HepG2 (cell line): ENCODE data around the gene CHCHD5. TPM values are rescaled to one million over a fixed set of nuclear protein-coding genes. Genes with fewer than 3 reads are reported as not detected.

Experiments used
- DNMT3B ChIP-seq: conservative IDR thresholded peaks from 2 replicates; pipeline ENCODE4 v1.6.1; 2016; ENCODE audit warnings: missing biosample characterization, control low read depth
- ELK4 ChIP-seq: sonication (generic); formaldehyde crosslinking; IDR thresholded peaks from 2 replicates; pipeline ENCODE4 v1.9.0; 2021; ENCODE audit warnings: missing genetic modification reagents, borderline replicate concordance
- HNRNPUL1 ChIP-seq: fragments of 200-400 bp; formaldehyde crosslinking; IDR thresholded peaks from 2 replicates; pipeline ENCODE4 v1.6.1; 2017; ENCODE audit warnings: low read depth, mild to moderate bottlenecking, low read length, moderate library complexity
- IRX3 ChIP-seq: sonication (generic); formaldehyde crosslinking; IDR thresholded peaks from 2 replicates; pipeline ENCODE4 v1.8.1; 2023; ENCODE audit warnings: mild to moderate bottlenecking, low read depth, missing genetic modification reagents, borderline replicate concordance
- KDM5B ChIP-seq: sonication (generic); formaldehyde crosslinking; IDR thresholded peaks from 2 replicates; pipeline ENCODE4 v1.4.0; 2020; ENCODE audit warnings: missing genetic modification reagents, mild to moderate bottlenecking, borderline replicate concordance
- KLF15 ChIP-seq: sonication (generic); formaldehyde crosslinking; IDR thresholded peaks from 2 replicates; pipeline ENCODE4 v1.8.1; 2023; ENCODE audit warnings: borderline replicate concordance, mild to moderate bottlenecking, inconsistent platforms, missing genetic modification reagents, mixed read lengths
- NFKBIZ ChIP-seq: IDR thresholded peaks from 2 replicates; pipeline ENCODE4 v1.6.1; 2018; ENCODE audit warnings: missing genetic modification reagents, missing compliant biosample characterization
- RNF2 ChIP-seq: fragments of 450-650 bp; conservative IDR thresholded peaks from 2 replicates; pipeline ENCODE4 v1.6.1; 2016; ENCODE audit warnings: low read depth
- TBX3 ChIP-seq: fragments of 450-650 bp; IDR thresholded peaks from 2 replicates; pipeline ENCODE4 v1.6.1; 2017; ENCODE audit warnings: antibody characterized with exemption, mild to moderate bottlenecking, inconsistent platforms, borderline replicate concordance
- TERF1 ChIP-seq: sonication (generic); formaldehyde crosslinking; IDR thresholded peaks from 2 replicates; pipeline ENCODE4 v1.8.0; 2022; ENCODE audit warnings: mild to moderate bottlenecking, missing genetic modification reagents, moderate library complexity
- ZMYM3 ChIP-seq: sonication (generic); formaldehyde crosslinking; IDR thresholded peaks from 2 replicates; pipeline ENCODE4 v1.5.1; 2020; ENCODE audit warnings: mild to moderate bottlenecking, missing genetic modification reagents
- ZNF253 ChIP-seq: sonication (generic); formaldehyde crosslinking; IDR thresholded peaks from 2 replicates; pipeline ENCODE4 v1.8.0; 2022; ENCODE audit warnings: mild to moderate bottlenecking, missing genetic modification reagents, borderline replicate concordance
- ZNF276 ChIP-seq: sonication (generic); formaldehyde crosslinking; IDR thresholded peaks from 2 replicates; pipeline ENCODE4 v1.4.0; 2020; ENCODE audit warnings: mild to moderate bottlenecking, low read depth, missing genetic modification reagents
- ZNF282 ChIP-seq: fragments of 450-650 bp; IDR thresholded peaks from 2 replicates; pipeline ENCODE4 v1.6.1; 2018; ENCODE audit not compliant: partially characterized antibody
- ZNF329 ChIP-seq: sonication (generic); formaldehyde crosslinking; IDR thresholded peaks from 2 replicates; pipeline ENCODE4 v1.9.0; 2021; ENCODE audit warnings: low read depth, mild to moderate bottlenecking, missing genetic modification reagents
- ZNF354B ChIP-seq: sonication (generic); formaldehyde crosslinking; IDR thresholded peaks from 2 replicates; pipeline ENCODE4 v1.8.0; 2022; ENCODE audit warnings: mild to moderate bottlenecking, missing genetic modification reagents
- ZNF484 ChIP-seq: sonication (generic); formaldehyde crosslinking; IDR thresholded peaks from 2 replicates; pipeline ENCODE4 v1.5.1; 2020; ENCODE audit warnings: mild to moderate bottlenecking, low read depth, missing genetic modification reagents, borderline replicate concordance
- ZNF547 ChIP-seq: sonication (generic); formaldehyde crosslinking; IDR thresholded peaks from 2 replicates; pipeline ENCODE4 v1.5.1; 2020; ENCODE audit warnings: mild to moderate bottlenecking, missing genetic modification reagents
- ZNF550 ChIP-seq: sonication (generic); formaldehyde crosslinking; IDR thresholded peaks from 2 replicates; pipeline ENCODE4 v1.4.0; 2020; ENCODE audit warnings: mild to moderate bottlenecking, missing genetic modification reagents, borderline replicate concordance
- ZNF777 ChIP-seq: sonication (generic); formaldehyde crosslinking; IDR thresholded peaks from 2 replicates; pipeline ENCODE4 v1.4.0; 2020; ENCODE audit warnings: missing genetic modification reagents
- polyA plus RNA-seq, 8 experiments: library from polyadenylated mRNA; depleted of rRNA in 3 of 8; stranded (reverse) in 7 of 8; unstranded in 1 of 8; fragments of >200 nt; fragmentation: Illumina TruSeq in 4 of 8; extraction: Trizol in 4 of 8; gene quantifications; 2 replicates each; pipeline versions ENCODE4 v1.2.1 to v1.2.3, GENCODE V29; 2011 to 2016; ENCODE audit warnings: low read depth in 4 of 8, missing spikeins in 1 of 8, mixed read lengths in 1 of 8; ENCODE audit not compliant: insufficient read depth in 1 of 8
- total RNA-seq, 5 experiments: library from RNA; depleted of rRNA; stranded (reverse); fragments of >200 nt; fragmentation: Illumina TruSeq; extraction: Trizol; gene quantifications; 2 replicates each; pipeline ENCODE4 v1.2.3, GENCODE V29; 2016; ENCODE audit warnings: low read depth in 1 of 5
- TF ChIP-seq, protein P1 (sequence below): sonication (generic); formaldehyde crosslinking; IDR thresholded peaks from 2 replicates; pipeline ENCODE4 v1.4.0; 2020; ENCODE audit warnings: missing genetic modification reagents
- TF ChIP-seq, protein P2 (sequence below): sonication (generic); formaldehyde crosslinking; IDR thresholded peaks from 2 replicates; pipeline ENCODE4 v1.8.1; 2023; ENCODE audit warnings: missing genetic modification reagents, inconsistent platforms, borderline replicate concordance

The CHCHD5 gene
- total and polyA plus RNA-seq, 2 of the 13 experiments (the other 11 are each of a cell fraction or from before 2014, with no cell fraction given), result 19.0 to 23.9 TPM

DNA sequence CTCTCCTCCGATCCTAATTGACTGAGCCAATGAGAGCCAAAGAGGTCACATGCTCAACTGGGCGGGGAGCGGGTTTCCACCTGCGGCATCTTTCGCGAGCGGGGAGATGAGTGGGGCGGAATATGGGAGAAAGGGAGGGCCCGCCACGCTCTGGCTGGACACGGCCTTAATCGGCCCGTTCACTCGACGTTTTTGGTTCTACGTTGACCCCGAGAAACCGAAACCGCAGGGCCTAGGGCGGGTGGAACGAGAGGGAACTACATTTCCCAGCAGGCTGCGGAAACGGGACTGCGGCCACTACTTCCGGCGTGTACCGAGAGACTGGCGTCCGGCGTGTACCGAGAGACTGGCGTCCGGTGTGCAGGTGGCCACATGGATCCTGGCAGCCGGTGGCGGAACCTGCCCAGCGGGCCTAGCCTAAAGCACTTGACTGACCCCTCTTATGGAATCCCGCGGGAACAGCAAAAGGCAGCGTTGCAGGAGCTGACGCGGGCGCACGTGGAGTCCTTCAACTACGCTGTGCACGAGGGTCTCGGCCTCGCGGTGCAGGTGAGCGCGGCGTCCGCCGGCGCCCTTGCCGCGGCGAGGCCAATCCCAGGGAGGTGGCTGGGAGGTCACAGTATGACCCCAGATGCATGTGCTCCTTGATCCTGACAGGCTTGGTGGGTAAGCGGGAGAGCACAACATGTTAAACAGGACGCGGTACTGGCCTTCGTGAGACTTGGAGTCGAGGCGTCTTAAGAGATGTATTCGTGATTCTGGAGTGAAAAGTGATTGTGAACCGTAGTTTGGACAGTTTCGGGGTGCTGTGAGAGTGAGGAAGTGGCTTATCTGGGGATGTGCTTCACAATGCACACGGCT lies 42.1 kb upstream of the CHCHD5 start, which contains the start of gene POLR1B (continued):
- TF ChIP-seq, protein P1, sequence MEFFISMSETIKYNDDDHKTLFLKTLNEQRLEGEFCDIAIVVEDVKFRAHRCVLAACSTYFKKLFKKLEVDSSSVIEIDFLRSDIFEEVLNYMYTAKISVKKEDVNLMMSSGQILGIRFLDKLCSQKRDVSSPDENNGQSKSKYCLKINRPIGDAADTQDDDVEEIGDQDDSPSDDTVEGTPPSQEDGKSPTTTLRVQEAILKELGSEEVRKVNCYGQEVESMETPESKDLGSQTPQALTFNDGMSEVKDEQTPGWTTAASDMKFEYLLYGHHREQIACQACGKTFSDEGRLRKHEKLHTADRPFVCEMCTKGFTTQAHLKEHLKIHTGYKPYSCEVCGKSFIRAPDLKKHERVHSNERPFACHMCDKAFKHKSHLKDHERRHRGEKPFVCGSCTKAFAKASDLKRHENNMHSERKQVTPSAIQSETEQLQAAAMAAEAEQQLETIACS (CRISPR knock-in tag), result peak; percentile 33; the same call in 1 of the 2 replicates
- TF ChIP-seq HNRNPUL1 (no peak), ELK4 (CRISPR knock-in tag) (peak; percentile 87; the same call in 1 of the 2 replicates), ZNF253 (peak; percentile 64; the same call in 1 of the 2 replicates), KDM5B (CRISPR knock-in tag) (peak; percentile 100), IRX3 (CRISPR knock-in tag) (peak; percentile 93; the same call in 1 of the 2 replicates), ZNF484 (CRISPR knock-in tag) (0 out of 2 replicates have a peak, but pooled peaks have one; percentile 89), ZNF282 (no peak), NFKBIZ (CRISPR knock-in tag) (peak; percentile 65; the same call in 1 of the 2 replicates), RNF2 (peak; percentile 99), ZNF547 (peak; percentile 99), ZNF550 (CRISPR knock-in tag) (0 out of 2 replicates have a peak, but pooled peaks have one; percentile 35), ZNF777 (CRISPR knock-in tag) (peak; percentile 83), KLF15 (CRISPR knock-in tag) (peak; percentile 96), ZNF329 (CRISPR knock-in tag) (peak; percentile 88), ZNF354B (CRISPR knock-in tag) (no peak), ZMYM3 (peak; percentile 76), TERF1 (CRISPR knock-in tag) (peak; percentile 49; the same call in 1 of the 2 replicates), DNMT3B (CRISPR knock-in tag) (no peak; the same call in none of the 2 replicates), TBX3 (peak; percentile 32; the same call in 1 of the 2 replicates), ZNF276 (CRISPR knock-in tag) (peak; percentile 64; the same call in 1 of the 2 replicates)
- TF ChIP-seq, protein P2, sequence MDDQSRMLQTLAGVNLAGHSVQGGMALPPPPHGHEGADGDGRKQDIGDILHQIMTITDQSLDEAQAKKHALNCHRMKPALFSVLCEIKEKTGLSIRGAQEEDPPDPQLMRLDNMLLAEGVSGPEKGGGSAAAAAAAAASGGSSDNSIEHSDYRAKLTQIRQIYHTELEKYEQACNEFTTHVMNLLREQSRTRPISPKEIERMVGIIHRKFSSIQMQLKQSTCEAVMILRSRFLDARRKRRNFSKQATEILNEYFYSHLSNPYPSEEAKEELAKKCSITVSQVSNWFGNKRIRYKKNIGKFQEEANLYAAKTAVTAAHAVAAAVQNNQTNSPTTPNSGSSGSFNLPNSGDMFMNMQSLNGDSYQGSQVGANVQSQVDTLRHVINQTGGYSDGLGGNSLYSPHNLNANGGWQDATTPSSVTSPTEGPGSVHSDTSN (CRISPR knock-in tag), result peak; percentile 87; the same call in 1 of the 2 replicates
